GM19023 (cell line): ENCODE measurements around the gene LRMDA.

Experiments used
- ATAC-seq: cut with Tn5 transposase; IDR thresholded peaks from one replicate; pipeline ENCODE4 v1.9.1; 2021; ENCODE audit warnings: mild to moderate bottlenecking, moderate library complexity; ENCODE audit not compliant: unreplicated experiment

The LRMDA gene

DNA sequence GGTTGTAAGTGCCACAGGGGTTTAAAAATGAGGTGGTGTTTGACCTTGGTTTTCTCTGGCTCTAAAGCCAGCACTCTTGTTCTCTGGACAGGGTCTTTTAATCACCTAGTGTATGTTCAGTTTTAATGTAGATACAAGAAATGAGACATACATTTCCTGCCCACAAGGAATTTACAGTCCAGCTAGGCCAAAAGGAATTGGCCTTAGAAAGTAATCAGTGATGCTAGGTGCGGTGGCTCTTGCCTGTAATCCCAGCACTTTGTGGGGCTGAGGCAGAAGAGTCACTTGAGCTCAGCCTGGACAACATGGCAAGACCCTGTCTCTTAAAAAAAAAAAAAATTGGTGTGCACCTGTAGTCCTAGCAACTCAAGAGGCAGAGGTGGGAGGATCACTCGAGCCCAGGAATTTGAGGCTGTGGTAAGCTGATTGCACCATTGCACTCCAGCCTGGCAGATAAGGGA is 100.2 kb downstream of the LRMDA start:
- ATAC-seq = no peak

DNA sequence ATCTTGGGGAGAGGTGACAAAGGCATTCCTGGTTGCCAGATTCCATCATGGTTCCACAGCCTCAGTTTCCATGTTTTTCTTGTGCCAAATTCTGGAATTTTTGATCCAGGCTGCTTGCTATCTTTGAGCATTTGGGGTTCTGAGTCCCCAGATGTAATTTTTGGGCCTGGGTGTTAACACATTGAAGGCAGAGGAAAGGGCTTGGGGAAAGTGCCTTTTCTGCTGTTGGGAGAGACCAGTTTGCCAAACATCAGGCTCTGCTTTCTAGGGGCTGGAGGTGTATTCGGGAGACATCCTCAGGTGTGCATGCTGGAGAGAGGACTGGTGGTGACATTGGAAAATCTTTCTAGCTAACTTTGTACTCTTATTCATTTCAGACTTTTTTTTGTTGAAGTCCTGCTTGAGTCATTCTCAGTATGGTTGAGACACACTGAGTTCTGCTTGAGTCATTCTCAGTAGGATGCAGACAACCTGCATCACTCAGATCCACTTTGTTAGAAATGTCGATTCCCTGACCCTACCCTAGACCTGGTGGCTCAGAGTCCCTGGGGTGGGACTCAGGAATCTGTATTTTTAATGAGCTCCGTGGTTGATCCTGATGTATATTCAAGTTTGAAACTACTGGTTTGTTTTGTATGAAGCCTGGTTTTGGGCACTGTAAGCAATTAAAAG is 101.0 kb downstream of the LRMDA start:
- ATAC-seq = no peak

DNA sequence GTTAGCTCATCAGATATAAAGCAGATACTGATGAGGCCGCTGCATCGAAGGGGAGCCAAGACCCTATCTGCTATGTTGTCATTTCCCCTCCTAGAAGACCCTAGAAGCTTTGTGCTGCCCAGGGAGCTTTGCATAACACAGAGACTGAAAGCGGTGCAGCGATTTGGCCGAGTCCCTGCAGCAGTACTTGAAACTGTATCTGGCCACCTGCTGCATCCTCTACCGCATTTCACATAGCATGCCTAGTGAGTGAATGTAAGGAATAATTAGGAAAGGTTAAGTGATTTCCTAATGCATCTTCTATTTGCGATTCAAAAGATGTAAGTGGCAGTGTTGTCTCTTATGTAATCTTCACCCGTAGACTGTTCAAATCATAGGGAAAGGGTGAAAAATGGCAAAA is 106.7 kb downstream of the LRMDA start:
- ATAC-seq = no peak

DNA sequence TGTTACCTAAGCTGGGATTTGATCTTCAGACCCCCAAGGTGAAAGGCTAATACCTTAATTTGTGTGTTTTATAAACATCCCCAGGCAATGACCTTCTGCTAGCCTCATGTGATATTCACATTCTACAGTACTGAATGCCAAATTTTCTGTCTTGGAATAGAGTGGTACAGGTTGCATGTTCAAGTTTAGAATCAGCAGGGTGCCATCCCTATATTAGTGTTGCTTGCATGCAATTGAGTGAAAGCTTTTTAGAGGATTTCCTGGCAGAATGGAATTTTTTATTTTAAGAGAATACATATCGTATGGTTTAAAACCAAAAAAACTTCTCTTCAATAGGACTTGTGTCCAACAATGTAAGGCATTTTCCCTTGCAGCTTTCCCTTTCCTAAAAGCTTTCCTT is 107.3 kb downstream of the LRMDA start:
- no peak for ATAC-seq

DNA sequence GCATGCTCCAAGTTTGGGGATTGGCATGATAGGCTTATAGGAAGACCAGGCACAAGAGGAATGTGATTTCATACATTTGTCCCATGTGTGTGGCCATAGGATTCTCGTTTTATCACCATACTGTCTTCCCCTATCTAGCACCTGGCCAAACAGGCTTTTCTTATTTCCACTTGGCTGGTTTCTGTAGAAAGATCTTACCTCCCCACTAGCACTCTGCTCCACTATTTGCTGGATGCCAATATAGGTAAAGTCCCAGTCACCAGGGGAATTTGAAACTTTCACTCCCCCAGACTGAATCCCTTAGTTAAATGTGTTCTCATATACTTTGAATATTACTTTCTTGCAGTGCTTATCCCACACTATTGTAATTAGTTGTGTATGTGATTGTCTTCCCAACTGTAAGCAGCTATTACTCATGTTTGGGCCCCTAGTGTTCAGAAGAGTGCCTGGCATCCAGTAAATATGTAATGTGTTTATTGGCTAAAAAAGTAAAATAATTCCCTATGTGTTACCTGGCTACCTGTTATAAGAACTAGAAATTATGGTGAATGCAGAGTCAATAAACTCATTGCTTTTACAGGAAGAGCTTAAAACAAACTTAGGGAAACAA is 109.0 kb downstream of the LRMDA start:
- no peak for ATAC-seq

- no peak for ATAC-seq
Observed at GRCh38 chr10:75540981-75541380, 109.6 kb downstream of the LRMDA start.

DNA sequence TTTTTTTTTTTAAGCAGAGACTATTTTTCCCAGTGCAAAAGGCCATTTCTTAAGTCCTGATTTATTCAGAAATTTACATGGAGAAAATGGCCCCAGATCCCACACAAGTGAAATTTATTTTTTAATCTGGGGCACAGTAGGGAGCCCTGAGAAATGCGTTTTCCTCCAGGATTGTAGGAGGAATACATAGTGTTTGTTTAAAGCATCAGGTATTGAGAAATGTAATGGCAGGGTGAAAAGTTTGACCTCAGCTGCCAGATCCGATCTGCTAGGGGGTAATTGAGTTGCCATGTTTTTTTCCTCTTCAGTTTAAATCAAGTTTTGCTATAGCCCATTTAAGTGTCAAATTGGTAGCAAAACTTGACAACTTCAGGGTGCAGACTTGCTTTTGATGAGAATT is 110.0 kb downstream of the LRMDA start:
- ATAC-seq = no peak

DNA sequence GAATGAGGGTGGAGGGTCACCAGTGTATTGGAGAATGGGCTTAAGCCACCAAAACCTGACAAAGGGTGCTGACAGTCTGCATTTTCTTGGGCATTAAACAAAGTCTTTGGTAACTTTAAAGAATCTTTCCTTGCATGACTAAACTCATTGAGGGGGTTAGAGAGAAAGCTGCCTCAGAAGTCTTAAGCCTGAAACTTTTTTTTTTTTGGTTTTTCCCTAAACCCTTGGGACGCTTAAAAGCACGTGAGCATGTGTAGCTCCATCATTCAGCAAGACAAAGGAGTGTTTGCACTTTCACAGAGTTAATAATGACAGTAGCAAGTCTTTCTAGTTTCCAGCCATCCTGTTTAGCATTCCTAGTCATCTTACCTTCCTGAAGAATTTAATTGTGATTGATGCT is 110.7 kb downstream of the LRMDA start:
- ATAC-seq = no peak

DNA sequence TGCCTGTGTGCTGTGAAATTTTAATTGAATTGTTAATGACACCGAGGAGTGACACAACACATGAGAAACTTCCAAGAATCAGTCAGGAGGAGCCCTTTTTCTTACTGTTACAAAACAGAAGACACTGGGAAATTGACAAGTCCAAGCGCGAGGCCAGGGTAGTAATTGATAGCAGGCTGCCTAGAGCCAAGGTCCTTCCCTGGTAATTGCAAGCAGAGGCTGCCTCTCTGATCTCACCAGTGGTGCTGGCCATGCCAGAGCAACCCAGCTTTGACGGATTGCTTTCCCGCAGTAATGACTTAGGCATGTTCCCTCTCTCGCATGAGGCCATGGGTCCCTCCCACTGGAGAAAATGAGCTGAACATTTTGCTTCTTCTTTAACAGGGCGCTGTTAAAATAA is 111.5 kb downstream of the LRMDA start:
- ATAC-seq = no peak

GRCh38 chr10:75544386-75544785 is 113.0 kb downstream of the LRMDA start:
- no peak for ATAC-seq

DNA sequence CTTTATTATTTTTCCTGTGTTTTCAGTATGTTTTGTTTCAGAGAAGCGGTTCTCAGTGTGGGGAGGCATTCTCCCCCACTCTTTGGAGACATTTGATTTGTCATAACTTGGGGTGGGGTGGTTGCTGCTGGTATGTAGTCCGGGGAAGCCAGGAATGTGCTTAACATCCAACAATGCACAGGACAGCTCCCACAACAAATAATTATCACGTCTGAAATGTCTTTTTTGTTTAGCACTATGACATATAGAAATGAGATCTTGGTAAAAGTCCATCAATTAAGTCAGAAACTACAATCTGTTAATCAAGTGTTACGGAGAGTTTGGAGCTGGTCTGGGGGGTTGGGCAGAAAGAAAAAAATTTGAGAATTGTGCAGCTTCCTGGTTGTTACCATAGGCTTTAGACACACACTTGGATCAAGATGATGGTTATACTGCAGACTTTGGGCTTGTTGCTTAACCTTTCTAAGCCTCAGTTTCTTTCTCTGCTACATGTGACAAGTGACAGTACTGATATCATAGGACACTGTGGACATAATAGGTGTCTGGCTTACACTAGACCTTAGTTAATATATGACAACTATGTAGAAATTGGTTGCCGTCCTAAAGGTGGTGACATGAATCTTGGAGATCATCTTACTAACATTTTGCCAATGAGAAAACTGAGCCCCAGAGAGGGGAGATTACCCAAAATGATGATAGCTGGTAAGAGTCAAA is 113.7 kb downstream of the LRMDA start:
- ATAC-seq = no peak

- ATAC-seq = no peak
Observed at GRCh38 chr10:75546004-75546403, 114.6 kb downstream of the LRMDA start.

DNA sequence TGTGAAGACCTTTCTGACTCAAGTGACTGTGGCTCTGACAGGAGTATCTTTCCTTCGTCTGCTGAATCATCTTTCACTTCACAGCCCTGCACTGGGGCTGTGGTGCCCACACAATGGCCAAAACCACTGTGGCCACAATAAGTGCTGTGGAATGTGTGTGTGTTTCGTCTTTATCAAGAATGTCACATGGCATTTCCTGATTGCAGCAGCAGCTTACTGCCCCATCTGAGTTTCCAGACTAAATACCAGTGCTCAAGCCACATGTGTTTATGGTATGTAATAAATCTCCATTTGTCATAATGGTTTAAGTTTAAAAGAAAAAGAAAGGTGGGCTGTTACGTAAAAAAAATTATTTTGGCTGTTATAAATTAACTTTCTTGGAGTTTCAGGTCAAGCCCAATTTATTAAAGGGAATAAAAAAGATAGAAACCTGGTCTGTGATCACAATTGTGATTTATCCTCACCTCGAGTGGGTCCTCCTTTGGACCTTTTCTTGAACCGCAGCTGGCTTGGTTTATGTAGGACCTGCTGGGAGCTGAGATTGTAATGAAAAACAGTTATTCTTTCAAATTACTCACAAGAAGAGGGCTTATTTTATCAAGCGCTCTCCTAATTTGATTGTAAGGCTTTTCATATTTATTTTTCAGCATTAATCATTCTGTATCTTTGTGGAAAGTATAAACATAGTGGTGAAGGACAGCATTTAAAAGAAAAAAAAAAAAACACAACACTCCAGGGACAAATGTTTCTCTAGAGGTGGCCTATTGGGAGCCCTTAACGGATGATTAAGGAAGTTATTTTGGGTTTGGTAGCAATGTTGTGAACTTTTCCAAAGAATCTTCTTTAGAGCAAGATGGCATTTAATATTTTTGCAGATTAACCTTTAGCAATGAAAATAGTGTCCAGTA is 116.2 kb downstream of the LRMDA start:
- no peak for ATAC-seq

GRCh38 chr10:75548356-75548755 is 116.9 kb downstream of the LRMDA start:
- ATAC-seq = no peak

- ATAC-seq = no peak
Observed at GRCh38 chr10:75550191-75550590, 118.8 kb downstream of the LRMDA start.

DNA sequence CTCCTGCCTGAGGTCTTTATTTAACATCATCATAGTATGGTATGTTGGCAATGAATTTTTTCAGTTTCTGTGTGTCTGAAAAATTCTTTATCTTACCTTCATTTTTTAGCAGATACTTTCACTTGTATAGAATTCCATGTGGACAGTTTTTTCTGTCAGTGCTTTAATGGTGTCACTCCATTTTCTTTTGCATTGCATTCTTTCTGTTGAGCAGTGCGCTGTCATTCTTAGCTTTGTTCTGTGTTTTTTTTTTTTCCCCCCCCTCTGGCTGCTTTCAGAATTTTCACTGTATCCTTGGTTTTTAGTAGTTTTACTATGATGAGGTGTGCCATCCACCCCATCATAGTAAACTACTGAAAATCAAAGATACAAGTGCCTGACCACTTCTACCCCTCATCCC is 120.7 kb downstream of the LRMDA start:
- no peak for ATAC-seq

- no peak for ATAC-seq
Observed at GRCh38 chr10:75553550-75553949, 122.1 kb downstream of the LRMDA start.

DNA sequence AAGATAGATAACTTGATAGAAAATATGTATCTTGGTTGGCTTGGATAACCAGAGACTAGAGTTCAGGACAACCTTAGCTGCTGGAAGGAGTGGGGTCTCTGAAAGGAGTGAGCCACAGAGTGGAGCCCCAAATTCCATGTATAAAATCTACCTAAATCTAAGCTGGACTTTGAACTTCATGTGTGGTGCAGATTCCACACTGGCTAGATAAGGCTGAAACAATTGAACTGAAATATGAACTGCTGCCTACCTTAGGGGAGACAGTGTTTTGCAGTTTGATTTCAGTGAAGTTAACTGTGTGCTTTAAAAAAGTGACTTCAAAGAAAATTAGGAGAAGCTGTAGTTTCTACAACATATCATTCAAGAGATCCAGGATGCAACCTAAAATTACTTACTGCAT is 123.9 kb downstream of the LRMDA start:
- ATAC-seq = no peak

GRCh38 chr10:75556320-75556719 is 124.9 kb downstream of the LRMDA start:
- ATAC-seq = no peak

DNA sequence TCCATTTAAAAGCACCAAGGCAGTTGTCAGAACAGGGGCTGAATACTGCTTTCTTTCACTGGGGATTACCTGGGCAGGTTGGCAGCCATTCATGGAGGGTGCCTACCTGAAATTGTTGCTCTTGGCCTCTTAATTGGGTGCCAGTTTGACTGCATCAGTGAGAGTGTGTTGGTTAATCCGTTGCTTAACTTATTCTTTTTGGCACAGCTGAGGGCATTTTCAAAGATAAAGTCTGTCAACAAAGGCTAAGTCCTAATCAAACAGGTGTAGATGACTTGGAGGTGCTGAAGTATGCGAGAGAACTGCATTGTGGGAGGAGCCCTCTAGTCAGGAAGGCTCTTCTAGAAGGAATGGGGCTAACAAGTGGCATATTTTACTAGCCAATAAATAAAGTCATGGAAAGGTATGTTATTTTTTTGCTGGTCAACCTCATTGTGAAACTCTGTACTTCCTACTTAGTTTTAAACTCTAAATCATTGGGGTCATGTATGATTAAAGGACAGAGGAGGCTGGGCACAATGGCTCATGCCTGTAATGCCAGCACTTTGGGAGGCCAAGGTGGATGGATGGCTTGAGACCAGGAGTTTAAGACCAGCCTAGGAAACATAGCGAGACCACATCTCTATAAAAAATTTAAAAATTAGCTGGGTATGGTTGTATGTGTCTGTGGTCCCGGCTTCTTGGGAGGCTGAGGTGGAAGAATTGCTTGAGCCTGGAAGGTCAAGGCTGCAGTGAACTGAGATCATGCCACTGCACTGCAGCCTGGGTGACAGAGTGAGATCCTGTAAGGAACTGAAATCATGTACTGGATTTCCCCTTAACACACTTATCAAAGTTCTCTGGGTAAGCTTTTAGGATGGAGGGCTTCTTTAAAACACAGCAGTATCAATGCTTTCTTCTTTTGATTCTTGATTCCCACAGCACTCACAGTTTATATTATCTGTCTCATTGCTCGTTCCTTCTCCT is 134.1 kb downstream of the LRMDA start:
- peak; percentile 63 for ATAC-seq
